ENCODE data around the gene RGS6.

Gene RGS6

GRCh38 chr14:72563676-72564075 is 631.4 kb downstream of the RGS6 start:
- H3K9me2 ChIP-seq (replicated peaks; ENCODE audit: control insufficient read depth, low read length): no peaks in the 10 kb centered on the region
- no peaks in the 10 kb centered on the region for H3K27me3 ChIP-seq (ENCODE audit: control insufficient read depth, low read length)
- H3F3A ChIP-seq (ENCODE audit: control insufficient read depth, insufficient read depth): no peaks in the 10 kb centered on the region
- H3K27ac ChIP-seq (ENCODE audit: low read depth, low read length): no peak overlapping the region
- H3K36me3 ChIP-seq (ENCODE audit: control insufficient read depth, low read length): no peaks in the 10 kb centered on the region
- H4K20me1 ChIP-seq (ENCODE audit: control insufficient read depth, insufficient read depth, low read depth, low read length): no peaks in the 10 kb centered on the region
- H3K79me2 ChIP-seq (ENCODE audit: control insufficient read depth, low read length): no peaks in the 10 kb centered on the region
- H3K4me3 ChIP-seq (ENCODE audit: low read length): no peak overlapping the region
- no peaks in the 10 kb centered on the region for H3K4me1 ChIP-seq (ENCODE audit: control insufficient read depth, low read length)
- no peak overlapping the region for H3K4me2 ChIP-seq (ENCODE audit: low read length)
- no peaks in the 10 kb centered on the region for H3K9me3 ChIP-seq (ENCODE audit: control insufficient read depth, insufficient read depth, low read length)
- TF ChIP-seq EZH2phosphoT487 (IDR thresholded peaks at IDR 0.05; ENCODE audit: borderline replicate concordance, low read length) (no peak), CTCF (IDR thresholded peaks at IDR 0.05; ENCODE audit: low read depth, low read length, poor library complexity, severe bottlenecking) (no peak)

- Histone ChIP-seq H3K79me2 (ENCODE audit: control insufficient read depth, low read length) (no peaks in the 10 kb centered on the region), H3K27ac (ENCODE audit: low read depth, low read length) (no peak overlapping the region), H3K4me1 (ENCODE audit: control insufficient read depth, low read length) (no peaks in the 10 kb centered on the region), H3K9me3 (ENCODE audit: control insufficient read depth, insufficient read depth, low read length) (no peaks in the 10 kb centered on the region), H3K27me3 (ENCODE audit: control insufficient read depth, low read length) (no peaks in the 10 kb centered on the region), H3K4me3 (ENCODE audit: low read length) (no peak overlapping the region), H3K9me2 (replicated peaks; ENCODE audit: control insufficient read depth, low read length) (no peaks in the 10 kb centered on the region), H3K36me3 (ENCODE audit: control insufficient read depth, low read length) (no peaks in the 10 kb centered on the region), H3F3A (ENCODE audit: control insufficient read depth, insufficient read depth) (no peaks in the 10 kb centered on the region), H3K4me2 (ENCODE audit: low read length) (no peak overlapping the region), H4K20me1 (ENCODE audit: control insufficient read depth, insufficient read depth, low read depth, low read length) (no peaks in the 10 kb centered on the region)
- no peak for TF ChIP-seq EZH2phosphoT487 (IDR thresholded peaks at IDR 0.05; ENCODE audit: borderline replicate concordance, low read length)
- no peak for TF ChIP-seq CTCF (IDR thresholded peaks at IDR 0.05; ENCODE audit: low read depth, low read length, poor library complexity, severe bottlenecking)
Observed at GRCh38 chr14:72565149-72565559, 632.9 kb downstream of the RGS6 start.

GRCh38 chr14:72565917-72566316 is 633.7 kb downstream of the RGS6 start:
- H3K27me3 ChIP-seq (ENCODE audit: control insufficient read depth, low read length): no peaks in the 10 kb centered on the region; the same call in 1 of the 2 replicates
- no peaks in the 10 kb centered on the region for H3K79me2 ChIP-seq (ENCODE audit: control insufficient read depth, low read length)
- H3K9me2 ChIP-seq (replicated peaks; ENCODE audit: control insufficient read depth, low read length): no peaks in the 10 kb centered on the region
- H3K36me3 ChIP-seq (ENCODE audit: control insufficient read depth, low read length): no peaks in the 10 kb centered on the region
- H3K4me3 ChIP-seq (ENCODE audit: low read length): no peak overlapping the region
- H3F3A ChIP-seq (ENCODE audit: control insufficient read depth, insufficient read depth): no peaks in the 10 kb centered on the region
- no peak overlapping the region for H3K27ac ChIP-seq (ENCODE audit: low read depth, low read length)
- H4K20me1 ChIP-seq (ENCODE audit: control insufficient read depth, insufficient read depth, low read depth, low read length): no peaks in the 10 kb centered on the region
- H3K4me2 ChIP-seq (ENCODE audit: low read length): no peak overlapping the region
- no peaks in the 10 kb centered on the region for H3K4me1 ChIP-seq (ENCODE audit: control insufficient read depth, low read length)
- TF ChIP-seq EZH2phosphoT487 (IDR thresholded peaks at IDR 0.05; ENCODE audit: borderline replicate concordance, low read length) (no peak), CTCF (IDR thresholded peaks at IDR 0.05; ENCODE audit: low read depth, low read length, poor library complexity, severe bottlenecking) (no peak)
- H3K9me3 ChIP-seq (ENCODE audit: control insufficient read depth, insufficient read depth, low read length): no peaks in the 10 kb centered on the region

GRCh38 chr14:72567226-72567625 is 635.0 kb downstream of the RGS6 start:
- H3K4me3 ChIP-seq (ENCODE audit: low read length): no peak overlapping the region
- no peak for TF ChIP-seq CTCF (IDR thresholded peaks at IDR 0.05; ENCODE audit: low read depth, low read length, poor library complexity, severe bottlenecking)
- no peak for TF ChIP-seq EZH2phosphoT487 (IDR thresholded peaks at IDR 0.05; ENCODE audit: borderline replicate concordance, low read length)
- no peaks in the 10 kb centered on the region for H4K20me1 ChIP-seq (ENCODE audit: control insufficient read depth, insufficient read depth, low read depth, low read length)
- H3K27ac ChIP-seq (ENCODE audit: low read depth, low read length): no peak overlapping the region
- no peaks in the 10 kb centered on the region for H3K9me2 ChIP-seq (replicated peaks; ENCODE audit: control insufficient read depth, low read length)
- H3K27me3 ChIP-seq (ENCODE audit: control insufficient read depth, low read length): no peaks in the 10 kb centered on the region; the same call in 1 of the 2 replicates
- no peaks in the 10 kb centered on the region for H3K36me3 ChIP-seq (ENCODE audit: control insufficient read depth, low read length)
- H3K79me2 ChIP-seq (ENCODE audit: control insufficient read depth, low read length): no peaks in the 10 kb centered on the region
- H3F3A ChIP-seq (ENCODE audit: control insufficient read depth, insufficient read depth): no peaks in the 10 kb centered on the region
- no peak overlapping the region for H3K4me2 ChIP-seq (ENCODE audit: low read length)
- no peaks in the 10 kb centered on the region for H3K4me1 ChIP-seq (ENCODE audit: control insufficient read depth, low read length)
- no peaks in the 10 kb centered on the region for H3K9me3 ChIP-seq (ENCODE audit: control insufficient read depth, insufficient read depth, low read length)

All from DOHH2 (cell line).